Activated CD8-positive, alpha-beta T cell treated with anti-CD3 and anti-CD28 coated beads for 36 hours (primary cell): ENCODE measurements around the gene ASAP3. TPM values are rescaled to one million over a fixed set of nuclear protein-coding genes. Genes with fewer than 3 reads are reported as not detected.

Source experiments
- ATAC-seq: fragments of 200-7000 bp; cut with Tn5 transposase; one replicate; pipeline ENCODE4 v1.10.0; 2021; ENCODE audit warnings: mild to moderate bottlenecking, moderate library complexity
- CTCF ChIA-PET: fragments of 350-600 bp; sonication (Branson Sonifier 250); formaldehyde crosslinking; loops from one replicate; lab custom pipeline; 2021; ENCODE audit warnings: antibody characterized with exemption; lab: Charles Lee
- POLR2A ChIA-PET: fragments of 350-600 bp; sonication (Branson Sonifier 250); formaldehyde crosslinking; loops from one replicate; lab custom pipeline; 2021; ENCODE audit warnings: antibody characterized with exemption; lab: Charles Lee
- DNase-seq: peaks from one replicate; pipeline ENCODE4 v3.0.0-alpha.2; 2020
- H3K27ac Mint-ChIP-seq: one replicate; pipeline ENCODE4 v1.8.0; 2021; ENCODE audit warnings: mild to moderate bottlenecking, mixed read lengths
- H3K27me3 Mint-ChIP-seq: one replicate; pipeline ENCODE4 v1.8.0; 2021; ENCODE audit warnings: mixed read lengths
- H3K36me3 Mint-ChIP-seq: one replicate; pipeline ENCODE4 v1.8.0; 2021; ENCODE audit warnings: low read depth, mixed read lengths
- H3K4me1 Mint-ChIP-seq: one replicate; pipeline ENCODE4 v1.8.0; 2021; ENCODE audit warnings: low read depth, mixed read lengths
- H3K4me3 Mint-ChIP-seq: one replicate; pipeline ENCODE4 v1.8.0; 2021; ENCODE audit warnings: mild to moderate bottlenecking, moderate library complexity, mixed read lengths
- H3K9me3 Mint-ChIP-seq: one replicate; pipeline ENCODE4 v1.8.0; 2021; ENCODE audit warnings: mixed read lengths
- intact Hi-C: fragments of 100-400 bp; cut with micrococcal nuclease; formaldehyde crosslinking; loops from one replicate; pipeline ENCODE4 v1.10.0; 2022
- total RNA-seq, 2 experiments: library from RNA; stranded (reverse); gene quantifications; one replicate each; pipeline ENCODE4 v1.2.3, GENCODE V29; 2021
- TF ChIP-seq, protein P1 (sequence below): fragments of 200-600 bp; IDR thresholded peaks from one replicate; pipeline ENCODE4 v1.8.0; 2022; ENCODE audit warnings: antibody characterized with exemption, mild to moderate bottlenecking

The ASAP3 gene
- total RNA-seq, 2 experiments from 2014 or later, result 0.29 to 0.74 TPM

DNA sequence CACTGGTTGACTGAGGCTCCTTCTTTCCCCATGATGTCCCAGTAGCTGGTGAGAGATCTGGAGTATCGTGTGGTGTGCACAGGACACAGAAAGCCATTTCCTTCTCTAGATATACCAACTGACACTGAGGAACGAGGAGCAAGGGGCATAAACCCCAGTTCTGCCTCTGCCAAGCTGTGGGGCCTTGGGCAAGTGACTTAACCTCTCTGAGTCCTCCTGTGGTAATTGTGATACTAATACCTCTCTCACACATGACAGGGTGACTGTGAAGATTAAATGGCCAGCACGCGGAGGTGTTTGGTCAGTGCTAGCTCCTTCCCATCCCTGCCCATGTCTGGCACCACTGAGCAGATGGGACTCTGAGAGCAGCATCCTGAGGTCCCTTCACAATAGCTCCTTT, 33.1 kb downstream of the ASAP3 start:
- Mint-ChIP-seq H3K27ac (no peak overlapping the region), H3K4me1 (peaks cover 13% of the 10 kb centered on the region), H3K27me3 (no peaks in the 10 kb centered on the region), H3K4me3 (no peak overlapping the region), H3K36me3 (no peaks in the 10 kb centered on the region), H3K9me3 (no peaks in the 10 kb centered on the region)
- intact Hi-C loops, result no loop called here
- TF ChIP-seq, protein P1, sequence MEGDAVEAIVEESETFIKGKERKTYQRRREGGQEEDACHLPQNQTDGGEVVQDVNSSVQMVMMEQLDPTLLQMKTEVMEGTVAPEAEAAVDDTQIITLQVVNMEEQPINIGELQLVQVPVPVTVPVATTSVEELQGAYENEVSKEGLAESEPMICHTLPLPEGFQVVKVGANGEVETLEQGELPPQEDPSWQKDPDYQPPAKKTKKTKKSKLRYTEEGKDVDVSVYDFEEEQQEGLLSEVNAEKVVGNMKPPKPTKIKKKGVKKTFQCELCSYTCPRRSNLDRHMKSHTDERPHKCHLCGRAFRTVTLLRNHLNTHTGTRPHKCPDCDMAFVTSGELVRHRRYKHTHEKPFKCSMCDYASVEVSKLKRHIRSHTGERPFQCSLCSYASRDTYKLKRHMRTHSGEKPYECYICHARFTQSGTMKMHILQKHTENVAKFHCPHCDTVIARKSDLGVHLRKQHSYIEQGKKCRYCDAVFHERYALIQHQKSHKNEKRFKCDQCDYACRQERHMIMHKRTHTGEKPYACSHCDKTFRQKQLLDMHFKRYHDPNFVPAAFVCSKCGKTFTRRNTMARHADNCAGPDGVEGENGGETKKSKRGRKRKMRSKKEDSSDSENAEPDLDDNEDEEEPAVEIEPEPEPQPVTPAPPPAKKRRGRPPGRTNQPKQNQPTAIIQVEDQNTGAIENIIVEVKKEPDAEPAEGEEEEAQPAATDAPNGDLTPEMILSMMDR, result no peak
- no peak for DNase-seq
- no peak for ATAC-seq
- ChIA-PET CTCF (interaction anchor here (1.1 to 1.2 kb wide), 2 partner anchors 46 to 47 kb away, joined by 3 to 5 read pairs; no protein-coding TSS in a partner anchor), POLR2A (no interaction called here)

DNA sequence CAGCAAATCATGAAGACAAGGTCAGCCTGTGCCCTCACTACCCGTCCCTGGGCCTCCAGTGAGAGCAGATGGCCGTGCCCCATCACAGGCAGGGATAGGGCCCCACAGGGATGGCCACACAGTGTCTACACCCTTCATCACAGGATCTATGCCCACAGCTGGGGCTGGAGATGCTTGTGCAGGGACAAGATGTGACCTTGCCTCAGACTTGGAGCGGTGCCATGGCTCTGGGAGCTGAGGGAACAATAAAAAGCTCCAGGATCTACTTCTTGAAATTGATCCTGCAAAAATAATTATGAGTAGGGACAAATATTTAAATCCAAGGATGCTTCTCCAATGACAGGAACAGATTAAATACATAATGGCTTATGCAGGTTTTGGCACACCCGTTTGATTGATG, 34.0 kb downstream of the ASAP3 start:
- Mint-ChIP-seq H3K4me3 (no peak overlapping the region), H3K36me3 (no peaks in the 10 kb centered on the region), H3K27me3 (no peaks in the 10 kb centered on the region), H3K9me3 (no peaks in the 10 kb centered on the region), H3K4me1 (peaks cover 13% of the 10 kb centered on the region), H3K27ac (no peak overlapping the region)
- ATAC-seq (no peak), DNase-seq (no peak)
- intact Hi-C loops, result no loop called here
- CTCF ChIA-PET, result interaction anchor here (1.0 kb wide), 1 partner anchor 47 kb away, joined by 3 read pairs; no protein-coding TSS in a partner anchor
- POLR2A ChIA-PET, result interaction anchor here (1.0 kb wide), 1 partner anchor 105 kb away, joined by 3 read pairs; the partner anchor contains the start of gene HNRNPR
- TF ChIP-seq, protein P1, result no peak

DNA sequence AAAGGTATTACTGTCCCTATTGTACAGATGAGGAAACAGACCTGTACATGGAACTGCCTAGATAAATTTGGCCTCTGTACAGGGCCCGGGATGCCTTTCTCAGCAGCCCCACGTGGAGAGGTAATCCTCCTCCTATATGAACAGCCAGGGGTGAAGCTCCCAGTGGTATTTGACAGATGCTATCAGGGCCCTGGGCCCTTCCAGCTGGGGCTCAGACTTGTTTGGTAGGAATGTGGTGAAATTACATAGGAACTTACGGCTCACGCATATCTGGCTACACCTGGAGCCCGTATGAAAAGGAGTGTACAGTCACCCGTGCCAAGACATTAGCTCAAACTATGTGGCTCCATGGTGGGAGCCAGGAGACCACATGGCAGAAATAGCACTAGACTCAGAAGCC, 34.7 kb downstream of the ASAP3 start:
- POLR2A ChIA-PET, result interaction anchor here (1.0 kb wide), 1 partner anchor 105 kb away, joined by 3 read pairs; the partner anchor contains the start of gene HNRNPR
- H3K27ac Mint-ChIP-seq, result no peak overlapping the region
- no peaks in the 10 kb centered on the region for H3K27me3 Mint-ChIP-seq
- no peak for DNase-seq
- no peak for ATAC-seq
- TF ChIP-seq, protein P1, result no peak
- H3K9me3 Mint-ChIP-seq, result no peaks in the 10 kb centered on the region
- intact Hi-C loops, result no loop called here
- H3K4me3 Mint-ChIP-seq, result no peak overlapping the region
- H3K4me1 Mint-ChIP-seq, result peaks cover 13% of the 10 kb centered on the region
- CTCF ChIA-PET, result interaction anchor here (1.0 kb wide), 1 partner anchor 48 kb away, joined by 3 read pairs; no protein-coding TSS in a partner anchor
- no peaks in the 10 kb centered on the region for H3K36me3 Mint-ChIP-seq

DNA sequence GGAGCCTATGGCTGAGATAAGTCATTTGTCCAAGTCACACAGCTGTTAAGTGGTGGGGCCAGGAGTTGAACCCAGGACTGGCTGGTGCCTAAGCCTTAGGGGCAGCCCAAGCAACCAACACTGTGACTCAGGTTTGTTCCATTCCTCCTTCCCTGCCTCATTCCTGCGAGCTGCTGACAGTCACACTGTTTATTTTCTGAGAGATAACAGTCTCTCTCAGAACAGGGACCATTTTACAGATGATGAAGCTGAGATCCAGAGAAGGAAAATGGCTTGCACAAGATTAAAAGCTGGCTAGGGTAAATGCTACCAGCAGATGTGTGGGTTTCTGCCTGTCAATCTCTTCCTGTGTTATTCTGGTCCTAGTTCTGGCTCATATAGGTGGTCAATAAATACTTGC, 35.1 kb downstream of the ASAP3 start:
- intact Hi-C loops, result no loop called here
- ChIA-PET POLR2A (no interaction called here), CTCF (interaction anchor here (1.0 kb wide), 1 partner anchor 49 kb away, joined by 3 read pairs; no protein-coding TSS in a partner anchor)
- no peaks in the 10 kb centered on the region for H3K36me3 Mint-ChIP-seq
- no peak overlapping the region for H3K4me3 Mint-ChIP-seq
- no peak overlapping the region for H3K27ac Mint-ChIP-seq
- no peaks in the 10 kb centered on the region for H3K9me3 Mint-ChIP-seq
- no peak for ATAC-seq
- no peak for DNase-seq
- no peaks in the 10 kb centered on the region for H3K27me3 Mint-ChIP-seq
- TF ChIP-seq, protein P1, result no peak
- peaks cover 13% of the 10 kb centered on the region for H3K4me1 Mint-ChIP-seq

DNA sequence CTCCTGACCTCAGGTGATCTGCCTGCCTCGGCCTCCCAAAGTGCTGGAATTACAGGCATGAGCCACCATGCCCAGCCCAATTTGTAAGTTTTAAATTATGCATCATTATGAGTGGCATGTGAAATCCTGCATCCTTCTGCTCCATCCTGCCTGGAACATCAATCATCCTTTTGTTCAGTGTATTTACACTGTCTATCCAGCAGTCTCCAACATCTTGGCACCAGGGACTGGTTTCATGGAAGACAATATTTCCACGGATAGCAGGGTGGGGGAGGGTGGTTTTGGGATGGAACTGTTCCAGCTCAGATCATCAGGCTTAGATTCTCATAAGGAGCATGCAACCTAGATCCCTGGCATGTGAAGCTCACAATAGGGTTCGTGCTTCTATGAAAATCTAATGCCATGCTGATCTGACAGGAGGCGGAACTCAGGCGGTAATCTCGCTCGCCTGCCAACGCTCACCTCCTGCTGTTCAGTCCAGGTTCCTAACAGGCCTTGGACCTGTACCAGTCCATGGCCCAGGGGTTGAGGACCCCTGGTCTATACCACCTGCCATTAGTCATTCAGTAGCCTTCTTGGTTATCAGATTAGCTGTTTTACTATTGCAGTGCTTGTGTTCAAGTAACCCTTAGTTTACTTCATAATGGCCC, 37.2 kb downstream of the ASAP3 start:
- TF ChIP-seq, protein P1, result no peak
- DNase-seq, result no peak
- ChIA-PET POLR2A (no interaction called here), CTCF (no interaction called here)
- no peak overlapping the region for H3K4me3 Mint-ChIP-seq
- no peaks in the 10 kb centered on the region for H3K36me3 Mint-ChIP-seq
- H3K27me3 Mint-ChIP-seq, result no peaks in the 10 kb centered on the region
- no peaks in the 10 kb centered on the region for H3K9me3 Mint-ChIP-seq
- no peak for ATAC-seq
- intact Hi-C loops, result no loop called here
- H3K4me1 Mint-ChIP-seq, result peaks cover 3% of the 10 kb centered on the region
- no peak overlapping the region for H3K27ac Mint-ChIP-seq
